ENCODE data around the gene ARID1B. TPM values are rescaled to one million over a fixed set of nuclear protein-coding genes. Genes with fewer than 3 reads are reported as not detected.

The ARID1B gene
- total RNA-seq, 1 experiment from 2014 or later = 35.6 TPM

DNA sequence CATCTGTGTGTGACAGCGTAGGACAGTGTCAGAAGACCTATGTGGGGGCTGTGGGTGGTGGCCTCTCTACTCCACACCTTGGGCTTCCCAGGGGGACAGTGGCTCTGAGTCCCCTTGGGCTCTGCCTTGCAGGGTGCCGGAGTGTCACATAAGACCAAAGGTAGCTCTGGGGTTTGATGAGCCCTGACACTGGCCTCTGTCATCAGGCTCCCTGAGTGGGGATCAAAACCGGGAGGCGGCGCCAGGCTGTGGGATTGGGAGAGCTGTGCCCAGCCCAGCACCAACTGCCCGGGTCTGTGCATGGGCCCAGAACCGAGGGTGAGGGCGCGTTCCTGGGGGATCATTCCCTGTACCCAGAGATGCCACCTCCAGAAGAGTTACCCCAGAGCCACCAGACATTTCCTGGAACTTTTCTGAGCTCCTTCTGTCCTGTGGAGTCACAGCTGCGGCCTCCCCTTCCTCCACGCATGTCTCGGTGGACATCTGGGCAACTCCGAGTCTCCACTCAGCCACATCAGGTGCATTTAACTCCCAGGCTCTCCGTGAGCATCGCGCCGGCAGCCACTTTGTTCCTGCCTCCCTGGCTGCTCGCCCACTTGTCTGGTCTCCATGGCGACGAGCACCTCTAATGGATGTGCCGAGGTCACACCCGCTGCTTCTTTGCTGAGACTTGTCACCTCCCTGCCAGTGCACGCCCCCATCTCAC is 451.4 kb downstream of the ARID1B start:
- peaks cover 3% of the 10 kb centered on the region in 2 experiments; a peak in 1 of 4 replicates for H3K4me1 ChIP-seq (ENCODE audit: control insufficient read depth in 1 of 2, insufficient read depth in 2 of 2, low read length in 2 of 2)
- H3K9me2 ChIP-seq (ENCODE audit: insufficient read depth) = no peaks in the 10 kb centered on the region
- no peak overlapping the region for H3K9ac ChIP-seq (ENCODE audit: low read length)
- no peak overlapping the region for H2AFZ ChIP-seq (ENCODE audit: low read depth, low read length, poor library complexity, severe bottlenecking)
- POLR2A ChIA-PET = no interaction called here
- no peaks in the 10 kb centered on the region for H4K20me1 ChIP-seq (ENCODE audit: insufficient read depth)
- RAD21 ChIA-PET (ENCODE audit: low non-redundant PET in 1 of 2, low total read pairs in 2 of 2, uncharacterized antibody in 2 of 2, unreplicated experiment in 2 of 2) = no interaction called here
- H3K4me3 ChIP-seq (replicated peaks in 1 of 2; ENCODE audit: low read depth in 1 of 2, low read length in 2 of 2) = no peak overlapping the region
- TF ChIP-seq, protein P1, sequence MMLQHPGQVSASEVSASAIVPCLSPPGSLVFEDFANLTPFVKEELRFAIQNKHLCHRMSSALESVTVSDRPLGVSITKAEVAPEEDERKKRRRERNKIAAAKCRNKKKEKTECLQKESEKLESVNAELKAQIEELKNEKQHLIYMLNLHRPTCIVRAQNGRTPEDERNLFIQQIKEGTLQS (IDR thresholded peaks at IDR 0.05) = no peak
- TF ChIP-seq TCF7L2 (IDR thresholded peaks at IDR 0.05; ENCODE audit: borderline replicate concordance, extremely low read depth, insufficient read depth, insufficient read length) = peak; percentile 14
- no peak overlapping the region for H3K27ac ChIP-seq (ENCODE audit: low read depth, low read length)
- intact Hi-C loops (cut with micrococcal nuclease) = no loop called here
- BruUV-seq (replicated peaks) = no TSS peak
- CTCF ChIA-PET = no interaction called here
- no peaks in the 10 kb centered on the region for H3K36me3 ChIP-seq (ENCODE audit: control insufficient read depth in 1 of 2, insufficient read depth in 2 of 2, low read length in 2 of 2)
- no peak for ATAC-seq
- DNase-seq (ENCODE audit: low read depth, low spot score) = no peak
- no peaks in the 10 kb centered on the region for H3K79me2 ChIP-seq (ENCODE audit: insufficient read depth, low read length)
- H3K27me3 ChIP-seq (ENCODE audit: insufficient read depth, low read length) = no peaks in the 10 kb centered on the region
- no peak overlapping the region for H3K4me2 ChIP-seq (ENCODE audit: low read length)
- no peaks in the 10 kb centered on the region for H3K9me3 ChIP-seq (ENCODE audit: control insufficient read depth in 1 of 2, insufficient read depth in 1 of 2, low read depth in 1 of 2, low read length in 2 of 2)

DNA sequence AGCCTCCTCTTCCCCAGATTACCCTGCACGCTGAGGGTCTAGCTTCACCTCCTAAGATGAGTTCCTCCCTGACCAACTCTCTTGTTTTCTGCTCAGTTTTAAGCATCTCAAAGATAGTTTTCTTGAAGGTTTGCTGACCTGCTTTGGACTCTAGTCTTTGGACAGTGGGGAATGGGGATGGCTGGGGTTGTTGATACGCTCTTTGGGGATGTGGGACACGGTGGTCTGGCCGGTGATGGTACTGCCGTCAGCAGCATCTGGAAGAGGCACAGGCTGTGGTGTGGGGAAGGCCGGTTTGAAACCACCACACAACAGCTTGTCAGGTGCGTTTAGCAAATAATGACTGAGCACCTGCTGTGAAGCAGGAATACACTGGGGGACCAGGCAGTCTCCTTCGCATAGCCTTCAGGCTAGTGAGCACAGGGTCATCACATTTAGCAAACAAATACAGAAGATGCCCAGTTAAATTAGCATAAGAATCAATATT is 452.0 kb downstream of the ARID1B start:
- DNase-seq (ENCODE audit: low read depth, low spot score) (no peak), ATAC-seq (no peak)
- Histone ChIP-seq H3K9me2 (ENCODE audit: insufficient read depth) (no peaks in the 10 kb centered on the region), H3K9me3 (ENCODE audit: control insufficient read depth in 1 of 2, insufficient read depth in 1 of 2, low read depth in 1 of 2, low read length in 2 of 2) (no peaks in the 10 kb centered on the region), H3K4me3 (replicated peaks in 1 of 2; ENCODE audit: low read depth in 1 of 2, low read length in 2 of 2) (no peak overlapping the region), H2AFZ (ENCODE audit: low read depth, low read length, poor library complexity, severe bottlenecking) (no peak overlapping the region), H3K27ac (ENCODE audit: low read depth, low read length) (no peak overlapping the region), H3K9ac (ENCODE audit: low read length) (no peak overlapping the region), H4K20me1 (ENCODE audit: insufficient read depth) (no peaks in the 10 kb centered on the region), H3K36me3 (ENCODE audit: control insufficient read depth in 1 of 2, insufficient read depth in 2 of 2, low read length in 2 of 2) (no peaks in the 10 kb centered on the region), H3K4me1 (ENCODE audit: control insufficient read depth in 1 of 2, insufficient read depth in 2 of 2, low read length in 2 of 2) (peaks cover 3% of the 10 kb centered on the region in 2 experiments; a peak in 1 of 4 replicates), H3K27me3 (ENCODE audit: insufficient read depth, low read length) (no peaks in the 10 kb centered on the region), H3K4me2 (ENCODE audit: low read length) (no peak overlapping the region), H3K79me2 (ENCODE audit: insufficient read depth, low read length) (no peaks in the 10 kb centered on the region)
- ChIA-PET RAD21 (ENCODE audit: low non-redundant PET in 1 of 2, low total read pairs in 2 of 2, uncharacterized antibody in 2 of 2, unreplicated experiment in 2 of 2) (no interaction called here), CTCF (no interaction called here), POLR2A (no interaction called here)
- intact Hi-C loops (cut with micrococcal nuclease) = no loop called here
- TF ChIP-seq EZH2phosphoT487 (IDR thresholded peaks at IDR 0.05; ENCODE audit: borderline replicate concordance) = no peak
- no peak for TF ChIP-seq POLR2AphosphoS5 (IDR thresholded peaks at IDR 0.05; ENCODE audit: low read depth, low read length)
- TF ChIP-seq POLR2A (IDR thresholded peaks at IDR 0.05; ENCODE audit: borderline replicate concordance, extremely low read depth, insufficient read depth, insufficient read length) = no peak
- TF ChIP-seq, protein P2, sequence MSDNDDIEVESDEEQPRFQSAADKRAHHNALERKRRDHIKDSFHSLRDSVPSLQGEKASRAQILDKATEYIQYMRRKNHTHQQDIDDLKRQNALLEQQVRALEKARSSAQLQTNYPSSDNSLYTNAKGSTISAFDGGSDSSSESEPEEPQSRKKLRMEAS (IDR thresholded peaks at IDR 0.05) = no peak
- no peak for TF ChIP-seq ZFX (IDR thresholded peaks at IDR 0.05)
- no peak for TF ChIP-seq CEBPB (IDR thresholded peaks at IDR 0.05; ENCODE audit: low read depth)
- TF ChIP-seq SIN3A (IDR thresholded peaks at IDR 0.05; ENCODE audit: low read depth) = no peak
- TF ChIP-seq EZH2 (IDR thresholded peaks at IDR 0.05) = no peak
- no peak for TF ChIP-seq RAD21 (IDR thresholded peaks at IDR 0.05; ENCODE audit: low read depth)
- BruUV-seq (replicated peaks) = no TSS peak
